HepG2 (cell line): ENCODE results near the gene TMEM95. TPM values are rescaled to one million over a fixed set of nuclear protein-coding genes. Genes with fewer than 3 reads are reported as not detected.

Experiments used
- DBP ChIP-seq: sonication (generic); formaldehyde crosslinking; IDR thresholded peaks from 2 replicates; pipeline ENCODE4 v1.4.0; 2020; ENCODE audit warnings: missing genetic modification reagents; ENCODE audit errors: not compliant biosample characterization
- EP300 ChIP-seq, 3 experiments: sonication (generic) in 1 of 3; formaldehyde crosslinking in 1 of 3; IDR thresholded peaks; 2 replicates each; pipeline versions ENCODE4 v1.5.1 to v1.6.1; 2011 to 2020; ENCODE audit warnings: low read depth in 2 of 3, low read length in 2 of 3, borderline replicate concordance in 1 of 3, improper control_type of control experiment in 1 of 3, mild to moderate bottlenecking in 1 of 3, missing genetic modification reagents in 1 of 3, moderate library complexity in 1 of 3
- GLMP ChIP-seq: sonication (generic); formaldehyde crosslinking; IDR thresholded peaks from 2 replicates; pipeline ENCODE4 v1.9.0; 2021; ENCODE audit warnings: missing genetic modification reagents, mild to moderate bottlenecking, borderline replicate concordance
- GPN1 ChIP-seq: sonication (generic); formaldehyde crosslinking; IDR thresholded peaks from 2 replicates; pipeline ENCODE4 v1.5.1; 2020; ENCODE audit warnings: missing genetic modification reagents, borderline replicate concordance
- HES4 ChIP-seq: sonication (generic); formaldehyde crosslinking; IDR thresholded peaks from 2 replicates; pipeline ENCODE4 v1.9.0; 2021; ENCODE audit warnings: mild to moderate bottlenecking, missing genetic modification reagents, borderline replicate concordance
- HMGA1 ChIP-seq: sonication (generic); formaldehyde crosslinking; conservative IDR thresholded peaks from 2 replicates; pipeline ENCODE4 v1.4.0; 2020; ENCODE audit warnings: missing genetic modification reagents
- HOMEZ ChIP-seq: IDR thresholded peaks from 2 replicates; pipeline ENCODE4 v1.6.1; 2016; ENCODE audit warnings: low read depth
- MAF1 ChIP-seq: sonication (generic); formaldehyde crosslinking; IDR thresholded peaks from 2 replicates; pipeline ENCODE4 v1.5.0; 2020; ENCODE audit warnings: missing genetic modification reagents, borderline replicate concordance
- PHF8 ChIP-seq: sonication (generic); formaldehyde crosslinking; IDR thresholded peaks from 2 replicates; pipeline ENCODE4 v1.5.0; 2020; ENCODE audit warnings: missing genetic modification reagents
- PITX1 ChIP-seq: sonication (generic); formaldehyde crosslinking; IDR thresholded peaks from 2 replicates; pipeline ENCODE4 v1.5.1; 2020; ENCODE audit warnings: mild to moderate bottlenecking, missing genetic modification reagents
- POLR2AphosphoS5 ChIP-seq: IDR thresholded peaks from 2 replicates; pipeline ENCODE4 v1.6.1; 2012; ENCODE audit warnings: low read depth, low read length
- RBFOX2 ChIP-seq: fragments of 200-400 bp; formaldehyde crosslinking; IDR thresholded peaks from 2 replicates; pipeline ENCODE4 v1.6.1; 2017; ENCODE audit warnings: low read depth, mild to moderate bottlenecking, low read length
- RFXAP ChIP-seq: sonication (generic); formaldehyde crosslinking; IDR thresholded peaks from 2 replicates; pipeline ENCODE4 v1.4.0; 2020; ENCODE audit warnings: missing genetic modification reagents, borderline replicate concordance
- TBX3 ChIP-seq: fragments of 450-650 bp; IDR thresholded peaks from 2 replicates; pipeline ENCODE4 v1.6.1; 2017; ENCODE audit warnings: antibody characterized with exemption, mild to moderate bottlenecking, inconsistent platforms, borderline replicate concordance
- TEF ChIP-seq: sonication (generic); formaldehyde crosslinking; IDR thresholded peaks from 2 replicates; pipeline ENCODE4 v1.5.0; 2020; ENCODE audit warnings: missing genetic modification reagents
- TFDP1 ChIP-seq: IDR thresholded peaks from 2 replicates; pipeline ENCODE4 v1.6.1; 2016; ENCODE audit warnings: missing compliant biosample characterization, missing genetic modification reagents, borderline replicate concordance
- ZC3H13 ChIP-seq: sonication (generic); formaldehyde crosslinking; IDR thresholded peaks from 2 replicates; pipeline ENCODE4 v1.8.1; 2023; ENCODE audit warnings: mild to moderate bottlenecking, missing genetic modification reagents, moderate library complexity
- ZFP91 ChIP-seq: sonication (generic); formaldehyde crosslinking; IDR thresholded peaks from 2 replicates; pipeline ENCODE4 v1.9.0; 2022; ENCODE audit warnings: missing genetic modification reagents, mild to moderate bottlenecking, borderline replicate concordance
- ZNF205 ChIP-seq: IDR thresholded peaks from 2 replicates; pipeline ENCODE4 v1.6.1; 2018; ENCODE audit warnings: missing biosample characterization, missing genetic modification reagents
- ZNF720 ChIP-seq: sonication (generic); formaldehyde crosslinking; IDR thresholded peaks from 2 replicates; pipeline ENCODE4 v1.4.0; 2020; ENCODE audit warnings: missing genetic modification reagents
- ZNF790 ChIP-seq: sonication (generic); formaldehyde crosslinking; IDR thresholded peaks from 2 replicates; pipeline ENCODE4 v1.8.0; 2022; ENCODE audit warnings: missing genetic modification reagents, mild to moderate bottlenecking, borderline replicate concordance
- polyA plus RNA-seq, 8 experiments: library from polyadenylated mRNA; depleted of rRNA in 3 of 8; stranded (reverse) in 7 of 8; unstranded in 1 of 8; fragments of >200 nt; fragmentation: Illumina TruSeq in 4 of 8; extraction: Trizol in 4 of 8; gene quantifications; 2 replicates each; pipeline versions ENCODE4 v1.2.1 to v1.2.3, GENCODE V29; 2011 to 2016; ENCODE audit warnings: low read depth in 4 of 8, missing spikeins in 1 of 8, mixed read lengths in 1 of 8; ENCODE audit not compliant: insufficient read depth in 1 of 8
- total RNA-seq, 5 experiments: library from RNA; depleted of rRNA; stranded (reverse); fragments of >200 nt; fragmentation: Illumina TruSeq; extraction: Trizol; gene quantifications; 2 replicates each; pipeline ENCODE4 v1.2.3, GENCODE V29; 2016; ENCODE audit warnings: low read depth in 1 of 5

Gene TMEM95
- total and polyA plus RNA-seq, 2 of the 13 experiments (the other 11 are each of a cell fraction or from before 2014, with no cell fraction given): not detected

GRCh38 chr17:7380855-7381683 lies 26.1 kb downstream of the TMEM95 start, which contains the start of gene TNK1 (continued):
- TF ChIP-seq GLMP (CRISPR knock-in tag): no peak
- TF ChIP-seq MAF1: no peak
- no peak for TF ChIP-seq DBP
- TF ChIP-seq RBFOX2: peak; percentile 74
- no peak for TF ChIP-seq TBX3
- TF ChIP-seq POLR2AphosphoS5: peak; percentile 72
- no peak for TF ChIP-seq TEF (CRISPR knock-in tag)
- no peak for TF ChIP-seq HOMEZ (CRISPR knock-in tag)
- no peak for TF ChIP-seq RFXAP (CRISPR knock-in tag)
- TF ChIP-seq ZNF720 (CRISPR knock-in tag): no peak
- TF ChIP-seq ZC3H13: no peak
- peak; percentile 48; the same call in 1 of the 2 replicates for TF ChIP-seq PITX1 (CRISPR knock-in tag)
- peak; percentile 72 for TF ChIP-seq PHF8 (CRISPR knock-in tag)
- TF ChIP-seq HES4 (CRISPR knock-in tag): 0 out of 2 replicates have a peak, but pooled peaks have one; percentile 41
- no peak for TF ChIP-seq HMGA1 (CRISPR knock-in tag)
- no peak for TF ChIP-seq GPN1 (CRISPR knock-in tag)
- no peak for TF ChIP-seq ZNF205
- no peak for TF ChIP-seq EP300 (IDR thresholded peaks at IDR 0.05; ENCODE audit: low read depth in 2 of 2, low read length in 2 of 2)
- no peak for TF ChIP-seq EP300 (CRISPR knock-in tag; IDR thresholded peaks at IDR 0.05; ENCODE audit: borderline replicate concordance)
- no peak for TF ChIP-seq ZNF790 (CRISPR knock-in tag)
- TF ChIP-seq ZFP91 (CRISPR knock-in tag): no peak
- TF ChIP-seq TFDP1 (CRISPR knock-in tag): no peak
